ENCODE data around the gene ZNF503.

DNA sequence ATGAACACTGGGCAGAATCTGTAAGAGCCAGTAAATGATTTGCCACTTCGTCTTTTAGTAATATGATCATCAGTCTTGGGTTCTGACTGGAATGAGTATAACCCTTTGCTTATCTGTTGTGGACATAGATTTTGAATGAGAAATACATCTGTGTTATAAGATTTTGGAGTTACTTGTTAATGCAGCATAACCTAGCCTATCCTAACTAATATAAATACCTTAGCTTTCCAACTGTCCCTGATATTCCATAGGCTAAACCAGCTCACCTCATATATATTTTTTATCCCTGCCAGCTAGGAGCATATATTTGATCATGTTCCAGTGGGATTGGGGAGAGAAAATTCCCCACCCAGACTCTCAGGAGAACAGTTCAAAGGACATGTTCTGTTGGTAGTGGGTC lies 44.9 kb upstream of the ZNF503 start:
- TF ChIP-seq ESRRA (IDR thresholded peaks at IDR 0.05; ENCODE audit: low read length) (no peak), RAD21 (IDR thresholded peaks at IDR 0.05; ENCODE audit: insufficient read depth, low read depth, low read length) (no peak), HCFC1 (IDR thresholded peaks at IDR 0.05; ENCODE audit: low read length) (no peak), SP1 (IDR thresholded peaks at IDR 0.05; ENCODE audit: low read depth, low read length) (no peak), POLR2AphosphoS5 (IDR thresholded peaks at IDR 0.05; ENCODE audit: low read length) (no peak), EZH2 (IDR thresholded peaks at IDR 0.05; ENCODE audit: borderline replicate concordance, control insufficient read depth, low read depth, low read length) (no peak)
- TF ChIP-seq, protein P1, sequence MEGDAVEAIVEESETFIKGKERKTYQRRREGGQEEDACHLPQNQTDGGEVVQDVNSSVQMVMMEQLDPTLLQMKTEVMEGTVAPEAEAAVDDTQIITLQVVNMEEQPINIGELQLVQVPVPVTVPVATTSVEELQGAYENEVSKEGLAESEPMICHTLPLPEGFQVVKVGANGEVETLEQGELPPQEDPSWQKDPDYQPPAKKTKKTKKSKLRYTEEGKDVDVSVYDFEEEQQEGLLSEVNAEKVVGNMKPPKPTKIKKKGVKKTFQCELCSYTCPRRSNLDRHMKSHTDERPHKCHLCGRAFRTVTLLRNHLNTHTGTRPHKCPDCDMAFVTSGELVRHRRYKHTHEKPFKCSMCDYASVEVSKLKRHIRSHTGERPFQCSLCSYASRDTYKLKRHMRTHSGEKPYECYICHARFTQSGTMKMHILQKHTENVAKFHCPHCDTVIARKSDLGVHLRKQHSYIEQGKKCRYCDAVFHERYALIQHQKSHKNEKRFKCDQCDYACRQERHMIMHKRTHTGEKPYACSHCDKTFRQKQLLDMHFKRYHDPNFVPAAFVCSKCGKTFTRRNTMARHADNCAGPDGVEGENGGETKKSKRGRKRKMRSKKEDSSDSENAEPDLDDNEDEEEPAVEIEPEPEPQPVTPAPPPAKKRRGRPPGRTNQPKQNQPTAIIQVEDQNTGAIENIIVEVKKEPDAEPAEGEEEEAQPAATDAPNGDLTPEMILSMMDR (IDR thresholded peaks at IDR 0.05 in 2 of 3, conservative IDR thresholded peaks at IDR 0.05 in 1 of 3; ENCODE audit: control insufficient read depth in 2 of 3, extremely low read depth in 1 of 3, insufficient read depth in 1 of 3, low read depth in 3 of 3, low read length in 3 of 3): no peak
- TF ChIP-seq, protein P2, sequence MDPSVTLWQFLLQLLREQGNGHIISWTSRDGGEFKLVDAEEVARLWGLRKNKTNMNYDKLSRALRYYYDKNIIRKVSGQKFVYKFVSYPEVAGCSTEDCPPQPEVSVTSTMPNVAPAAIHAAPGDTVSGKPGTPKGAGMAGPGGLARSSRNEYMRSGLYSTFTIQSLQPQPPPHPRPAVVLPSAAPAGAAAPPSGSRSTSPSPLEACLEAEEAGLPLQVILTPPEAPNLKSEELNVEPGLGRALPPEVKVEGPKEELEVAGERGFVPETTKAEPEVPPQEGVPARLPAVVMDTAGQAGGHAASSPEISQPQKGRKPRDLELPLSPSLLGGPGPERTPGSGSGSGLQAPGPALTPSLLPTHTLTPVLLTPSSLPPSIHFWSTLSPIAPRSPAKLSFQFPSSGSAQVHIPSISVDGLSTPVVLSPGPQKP (IDR thresholded peaks at IDR 0.05; ENCODE audit: low read depth, low read length): no peak

Measured in GM12878 (cell line).